Measurements from ENCODE around the gene SRSF1.

DNA sequence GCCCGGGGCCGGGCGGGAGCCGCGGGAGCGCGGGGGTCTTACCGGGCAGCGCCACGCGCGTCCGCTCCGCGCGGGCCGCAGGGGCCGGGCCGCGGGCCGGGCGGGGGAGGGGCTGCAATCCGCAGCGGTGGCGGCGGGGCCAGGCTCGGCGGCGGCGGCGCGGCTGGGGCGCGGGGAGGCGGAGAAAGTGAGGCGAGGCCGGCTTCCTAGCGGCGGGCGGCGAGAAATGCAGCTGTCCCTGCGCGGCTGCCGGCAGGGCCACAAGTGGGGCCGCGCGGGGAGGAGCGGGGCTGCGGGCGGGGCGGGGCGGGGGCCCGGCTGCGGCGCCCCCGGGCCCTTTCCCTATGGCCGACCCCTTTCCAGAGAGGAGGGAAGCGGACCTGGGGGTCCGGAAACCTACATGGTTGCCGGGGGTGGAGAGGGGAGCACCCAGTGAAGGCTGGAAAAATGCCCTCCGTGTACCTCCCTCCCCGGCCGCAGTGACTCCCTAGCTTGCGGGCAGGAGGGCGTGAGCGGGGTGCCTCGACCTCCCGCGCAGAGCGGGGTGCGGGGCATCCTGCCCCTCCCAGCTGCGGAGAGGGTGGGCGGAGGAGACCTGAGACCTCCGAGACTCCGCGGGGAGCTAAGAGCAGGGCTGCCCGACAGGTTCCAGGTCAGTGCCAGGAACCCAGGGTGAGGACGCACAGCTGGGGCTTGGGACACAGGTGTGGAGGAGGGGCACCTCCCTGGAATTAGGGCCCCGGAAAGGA lies 51.7 kb downstream of the SRSF1 start, which contains the start of gene CUEDC1:
- TF ChIP-seq GABPA (IDR thresholded peaks at IDR 0.05 in 1 of 2, conservative IDR thresholded peaks at IDR 0.05 in 1 of 2) (no peak), RXRA (IDR thresholded peaks at IDR 0.05) (no peak), TAF1 (conservative IDR thresholded peaks at IDR 0.05) (no peak), CTCF (IDR thresholded peaks at IDR 0.05; ENCODE audit: low read depth, low read length, missing input control) (peak; percentile 45)

Data from liver (tissue), 3 donors.